IMR-90 (cell line): ENCODE results near the gene WHRN. TPM values are rescaled to one million over a fixed set of nuclear protein-coding genes. Genes with fewer than 3 reads are reported as not detected.

Source experiments
- ATAC-seq: fragments of 200-7000 bp; cut with Tn5 transposase; 2 replicates; pipeline ENCODE4 v1.9.1; 2020; ENCODE audit warnings: low read depth, mild to moderate bottlenecking, moderate library complexity
- BruUV-seq: library from RNA; stranded (reverse); fragments of 400-500 nt; replicated peaks from 2 replicates; lab custom pipeline; 2021; lab: Mats Ljungman, UMichigan
- CTCF ChIA-PET: fragments of 300-600 bp; formaldehyde crosslinking; extraction: SDS; loops from one replicate; lab custom pipeline; 2021; ENCODE audit warnings: antibody characterized with exemption; lab: Yijun Ruan, JAX
- POLR2A ChIA-PET: fragments of 300-600 bp; sonication (Branson Sonifier 250); formaldehyde crosslinking; loops from one replicate; lab custom pipeline; 2022; ENCODE audit warnings: antibody characterized with exemption; ENCODE audit not compliant: unreplicated experiment; lab: Charles Lee
- DNase-seq: peaks from one replicate; pipeline ENCODE4 v3.0.0; 2013
- H2AFZ ChIP-seq: replicated peaks from 2 replicates; pipeline ENCODE3; 2013; ENCODE audit warnings: low read length, mild to moderate bottlenecking; ENCODE audit not compliant: poor library complexity
- H2AK5ac ChIP-seq: 2 replicates; pipeline ENCODE4 v1.6.1; 2013; ENCODE audit warnings: low read depth, low read length, inconsistent platforms
- H2AK9ac ChIP-seq: replicated peaks from 2 replicates; pipeline ENCODE3; 2013; ENCODE audit warnings: mild to moderate bottlenecking, low read depth, low read length, moderate library complexity; ENCODE audit not compliant: poor library complexity
- H2BK120ac ChIP-seq: 2 replicates; pipeline ENCODE4 v1.6.1; 2013; ENCODE audit warnings: low read depth, low read length, inconsistent platforms
- H2BK15ac ChIP-seq: 3 replicates; pipeline ENCODE4 v1.6.1; 2013; ENCODE audit warnings: low read depth, low read length, inconsistent platforms
- H2BK20ac ChIP-seq: 2 replicates; pipeline ENCODE4 v1.6.1; 2013; ENCODE audit warnings: low read depth, mild to moderate bottlenecking, inconsistent platforms, low read length, moderate library complexity
- H2BK5ac ChIP-seq: 2 replicates; pipeline ENCODE4 v1.6.1; 2013; ENCODE audit warnings: mild to moderate bottlenecking, low read depth, low read length, inconsistent platforms; ENCODE audit not compliant: poor library complexity, severe bottlenecking
- H3K14ac ChIP-seq: replicated peaks from 2 replicates; pipeline ENCODE4 v1.6.1; 2013; ENCODE audit warnings: low read depth, low read length, inconsistent platforms
- H3K18ac ChIP-seq: 2 replicates; pipeline ENCODE4 v1.6.1; 2013; ENCODE audit warnings: low read depth, low read length, control low read depth
- H3K23ac ChIP-seq: 2 replicates; pipeline ENCODE4 v1.6.1; 2013; ENCODE audit warnings: low read depth, low read length, inconsistent platforms
- H3K27ac ChIP-seq: 2 replicates; pipeline ENCODE4 v1.5.1; 2013; ENCODE audit warnings: mild to moderate bottlenecking, control low read depth, low read length; ENCODE audit not compliant: insufficient read depth
- H3K27me3 ChIP-seq: 2 replicates; pipeline ENCODE4 v1.6.1; 2013; ENCODE audit warnings: low read length; ENCODE audit not compliant: control insufficient read depth, insufficient read depth
- H3K36me3 ChIP-seq: 2 replicates; pipeline ENCODE4 v1.6.1; 2013; ENCODE audit warnings: low read length, mixed read lengths; ENCODE audit not compliant: control insufficient read depth, insufficient read depth
- H3K4ac ChIP-seq: 2 replicates; pipeline ENCODE4 v1.6.1; 2013; ENCODE audit warnings: low read depth, low read length, inconsistent platforms
- H3K4me1 ChIP-seq: 2 replicates; pipeline ENCODE4 v1.6.1; 2013; ENCODE audit warnings: low read length, mixed read lengths; ENCODE audit not compliant: control insufficient read depth, insufficient read depth
- H3K4me2 ChIP-seq: 2 replicates; pipeline ENCODE4 v1.6.1; 2013; ENCODE audit warnings: low read depth, mild to moderate bottlenecking, control low read depth, low read length, moderate library complexity
- H3K4me3 ChIP-seq: 2 replicates; pipeline ENCODE4 v1.5.1; 2013; ENCODE audit warnings: low read depth, mild to moderate bottlenecking, control low read depth, low read length, moderate library complexity; ENCODE audit not compliant: insufficient read depth
- H3K56ac ChIP-seq: 2 replicates; pipeline ENCODE4 v1.6.1; 2013; ENCODE audit warnings: low read length, inconsistent platforms; ENCODE audit not compliant: insufficient read depth; ENCODE audit errors: extremely low read depth
- H3K79me1 ChIP-seq, 2 experiments: 2 replicates each; pipeline ENCODE4 v1.6.1; 2013; ENCODE audit warnings: low read length in 2 of 2, inconsistent platforms in 1 of 2, low read depth in 1 of 2
- H3K9ac ChIP-seq: 2 replicates; pipeline ENCODE4 v1.6.1; 2013; ENCODE audit warnings: low read depth, low read length, control low read depth
- H3K9me1 ChIP-seq: 2 replicates; pipeline ENCODE4 v1.6.1; 2013; ENCODE audit warnings: low read length, inconsistent platforms; ENCODE audit not compliant: insufficient read depth
- H3K9me3 ChIP-seq: 2 replicates; pipeline ENCODE4 v1.6.1; 2013; ENCODE audit warnings: low read length; ENCODE audit not compliant: control insufficient read depth, insufficient read depth
- H4K20me1 ChIP-seq: 2 replicates; pipeline ENCODE4 v1.6.1; 2013; ENCODE audit warnings: low read length, inconsistent platforms; ENCODE audit not compliant: insufficient read depth
- H4K5ac ChIP-seq: 2 replicates; pipeline ENCODE4 v1.6.1; 2013; ENCODE audit warnings: mild to moderate bottlenecking, low read depth, low read length, control low read depth
- H4K8ac ChIP-seq, 2 experiments: 2 replicates each; pipeline ENCODE4 v1.6.1; 2013; ENCODE audit warnings: low read depth in 2 of 2, low read length in 2 of 2, control low read depth in 1 of 2, inconsistent platforms in 1 of 2
- H4K91ac ChIP-seq: 2 replicates; pipeline ENCODE4 v1.6.1; 2013; ENCODE audit warnings: low read depth, low read length, inconsistent platforms; ENCODE audit not compliant: insufficient read depth
- BHLHE40 ChIP-seq: fragments of 150-350 bp; IDR thresholded peaks from 2 replicates; pipeline ENCODE4 v1.6.1; 2016; ENCODE audit warnings: mild to moderate bottlenecking, low read depth, low read length
- CEBPB ChIP-seq: IDR thresholded peaks from 2 replicates; pipeline ENCODE4 v1.6.1; 2012; ENCODE audit warnings: low read depth, low read length, improper control_type of control experiment
- CHD1 ChIP-seq: IDR thresholded peaks from 2 replicates; pipeline ENCODE4 v1.6.1; 2012; ENCODE audit warnings: low read depth, low read length, improper control_type of control experiment
- FOS ChIP-seq: fragments of 150-350 bp; IDR thresholded peaks from 2 replicates; pipeline ENCODE4 v1.6.1; 2016; ENCODE audit warnings: low read depth, low read length
- MAFK ChIP-seq: IDR thresholded peaks from 2 replicates; pipeline ENCODE4 v1.6.1; 2012; ENCODE audit warnings: low read depth, low read length, improper control_type of control experiment
- MXI1 ChIP-seq: IDR thresholded peaks from 2 replicates; pipeline ENCODE4 v1.6.1; 2012; ENCODE audit warnings: low read depth, mild to moderate bottlenecking, low read length, moderate library complexity, borderline replicate concordance
- NFE2L2 ChIP-seq: fragments of 150-350 bp; IDR thresholded peaks from 2 replicates; pipeline ENCODE4 v1.6.1; 2016; ENCODE audit warnings: low read depth, mild to moderate bottlenecking, low read length
- POLR2A ChIP-seq: IDR thresholded peaks from 2 replicates; pipeline ENCODE4 v1.6.1; 2012; ENCODE audit warnings: mild to moderate bottlenecking, low read depth, low read length
- RAD21 ChIP-seq: IDR thresholded peaks from 2 replicates; pipeline ENCODE4 v1.6.1; 2012; ENCODE audit warnings: low read length, improper control_type of control experiment
- WGBS, 2 experiments: methylation state at CpG; one replicate each; pipeline versions ENCODE4 v1.1.5 to v1.1.7; 2013; ENCODE audit warnings: missing lambda C conversion rate in 2 of 2; ENCODE audit not compliant: insufficient read length in 1 of 2; ENCODE audit errors: extremely low coverage in 2 of 2; 5-methylcytosine and 5-hydroxymethylcytosine counted together
- dilution Hi-C: fragments of 300-500 bp; cut with HindIII; formaldehyde crosslinking; loops from one replicate; pipeline ENCODE4 v1.14.3; 2018; ENCODE audit warnings: low sequenced_read_pairs; ENCODE audit not compliant: unreplicated experiment
- in situ Hi-C: fragments of 300-500 bp; cut with MboI; formaldehyde crosslinking; loops from 3 replicates; pipeline ENCODE4 v1.14.3; 2019; ENCODE audit warnings: low sequenced_read_pairs, inconsistent platforms, mixed read lengths
- intact Hi-C: fragments of 100-400 bp; cut with micrococcal nuclease; formaldehyde crosslinking; loops from 2 replicates; pipeline ENCODE4 v1.10.0; 2022
- polyA plus RNA-seq, 3 experiments: library from polyadenylated mRNA; depleted of rRNA; stranded (reverse); fragments of >200 nt; gene quantifications; 2 replicates each; pipeline ENCODE4 v1.2.3, GENCODE V29; 2012; ENCODE audit warnings: low replicate concordance in 1 of 3
- total RNA-seq: library from RNA; depleted of rRNA; stranded (reverse); fragments of >200 nt; gene quantifications from 2 replicates; pipeline ENCODE4 v1.2.3, GENCODE V29; 2012
- TF ChIP-seq, protein P1 (sequence below): conservative IDR thresholded peaks from 2 replicates; pipeline ENCODE4 v1.5.1; 2012; ENCODE audit warnings: mild to moderate bottlenecking, low read depth, low read length, improper control_type of control experiment
- TF ChIP-seq, protein P2 (sequence below): fragments of 150-350 bp; IDR thresholded peaks from 2 replicates; pipeline ENCODE4 v1.6.1; 2017; ENCODE audit warnings: mild to moderate bottlenecking, antibody characterized with exemption, low read length, low read depth

The WHRN gene
- total and polyA plus RNA-seq, 2 of the 4 experiments (the other 2 are of a cell fraction), result 0.18 to 2.6 TPM

DNA sequence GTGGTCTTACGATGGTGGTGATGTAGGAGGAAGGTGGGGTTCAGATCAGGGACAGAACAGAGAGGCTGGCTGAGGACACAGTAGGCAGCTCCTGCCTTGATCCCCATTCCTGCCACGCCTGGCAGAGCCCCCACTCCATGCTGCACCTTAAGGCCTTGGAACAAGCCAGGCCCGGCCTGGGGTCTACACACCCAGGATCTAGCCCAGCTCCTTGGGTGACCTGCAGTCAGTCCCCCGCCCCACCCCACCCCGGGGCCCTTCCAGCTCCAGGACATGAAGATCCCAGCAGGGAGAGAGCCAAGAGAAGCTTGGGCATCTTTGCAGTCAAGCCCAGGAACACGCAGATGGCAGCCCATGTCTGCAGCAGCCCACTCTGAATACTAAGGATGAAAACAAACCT lies 34.7 kb downstream of the WHRN start:
- TF ChIP-seq NFE2L2 (no peak), BHLHE40 (no peak), MXI1 (no peak), FOS (no peak), RAD21 (no peak), MAFK (no peak), CEBPB (no peak), CHD1 (no peak), POLR2A (no peak)
- TF ChIP-seq, protein P1, sequence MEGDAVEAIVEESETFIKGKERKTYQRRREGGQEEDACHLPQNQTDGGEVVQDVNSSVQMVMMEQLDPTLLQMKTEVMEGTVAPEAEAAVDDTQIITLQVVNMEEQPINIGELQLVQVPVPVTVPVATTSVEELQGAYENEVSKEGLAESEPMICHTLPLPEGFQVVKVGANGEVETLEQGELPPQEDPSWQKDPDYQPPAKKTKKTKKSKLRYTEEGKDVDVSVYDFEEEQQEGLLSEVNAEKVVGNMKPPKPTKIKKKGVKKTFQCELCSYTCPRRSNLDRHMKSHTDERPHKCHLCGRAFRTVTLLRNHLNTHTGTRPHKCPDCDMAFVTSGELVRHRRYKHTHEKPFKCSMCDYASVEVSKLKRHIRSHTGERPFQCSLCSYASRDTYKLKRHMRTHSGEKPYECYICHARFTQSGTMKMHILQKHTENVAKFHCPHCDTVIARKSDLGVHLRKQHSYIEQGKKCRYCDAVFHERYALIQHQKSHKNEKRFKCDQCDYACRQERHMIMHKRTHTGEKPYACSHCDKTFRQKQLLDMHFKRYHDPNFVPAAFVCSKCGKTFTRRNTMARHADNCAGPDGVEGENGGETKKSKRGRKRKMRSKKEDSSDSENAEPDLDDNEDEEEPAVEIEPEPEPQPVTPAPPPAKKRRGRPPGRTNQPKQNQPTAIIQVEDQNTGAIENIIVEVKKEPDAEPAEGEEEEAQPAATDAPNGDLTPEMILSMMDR, result no peak
- TF ChIP-seq, protein P2, sequence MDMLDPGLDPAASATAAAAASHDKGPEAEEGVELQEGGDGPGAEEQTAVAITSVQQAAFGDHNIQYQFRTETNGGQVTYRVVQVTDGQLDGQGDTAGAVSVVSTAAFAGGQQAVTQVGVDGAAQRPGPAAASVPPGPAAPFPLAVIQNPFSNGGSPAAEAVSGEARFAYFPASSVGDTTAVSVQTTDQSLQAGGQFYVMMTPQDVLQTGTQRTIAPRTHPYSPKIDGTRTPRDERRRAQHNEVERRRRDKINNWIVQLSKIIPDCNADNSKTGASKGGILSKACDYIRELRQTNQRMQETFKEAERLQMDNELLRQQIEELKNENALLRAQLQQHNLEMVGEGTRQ, result no peak
- no peak overlapping the region for H2BK120ac ChIP-seq
- no peak overlapping the region for H3K9ac ChIP-seq
- no peaks in the 10 kb centered on the region for H4K20me1 ChIP-seq
- H3K79me1 ChIP-seq, result no peaks in the 10 kb centered on the region; a peak in 1 of 4 replicates
- H2BK5ac ChIP-seq, result no peak overlapping the region
- no peak overlapping the region for H2AK5ac ChIP-seq
- BruUV-seq, result no TSS peak
- CTCF ChIA-PET, result no interaction called here
- no peak overlapping the region for H2BK15ac ChIP-seq
- no peak overlapping the region for H3K4me3 ChIP-seq
- H3K4me1 ChIP-seq, result no peaks in the 10 kb centered on the region; the same call in 1 of the 2 replicates
- no peak overlapping the region for H2AK9ac ChIP-seq
- no peak overlapping the region for H3K27ac ChIP-seq
- no peak overlapping the region for H3K4me2 ChIP-seq
- no peaks in the 10 kb centered on the region; the same call in 1 of the 2 replicates for H3K9me1 ChIP-seq
- H3K4ac ChIP-seq, result no peak overlapping the region
- intact Hi-C loops (no loop called here), in situ Hi-C loops (no loop called here), dilution Hi-C loops (no loop called here)
- no peak for ATAC-seq
- H3K23ac ChIP-seq, result no peak overlapping the region
- H3K18ac ChIP-seq, result no peak overlapping the region
- DNase-seq, result no peak
- POLR2A ChIA-PET, result no interaction called here
- no peak overlapping the region for H4K91ac ChIP-seq
- WGBS, 2 experiments, result 100% methylated on average over 1 of the region's 6 CpGs; no CpG with 5 or more reads in 1 of the 2 experiments
- no peak overlapping the region for H2AFZ ChIP-seq
- H3K9me3 ChIP-seq, result peaks cover 6% of the 10 kb centered on the region
- no peak overlapping the region for H3K14ac ChIP-seq
- no peak overlapping the region for H4K8ac ChIP-seq
- H3K27me3 ChIP-seq, result peaks cover 2% of the 10 kb centered on the region; the same call in 1 of the 2 replicates
- no peak overlapping the region for H3K56ac ChIP-seq
- no peak overlapping the region for H2BK20ac ChIP-seq
- no peak overlapping the region for H4K5ac ChIP-seq
- H3K36me3 ChIP-seq, result no peaks in the 10 kb centered on the region; the same call in 1 of the 2 replicates
